ENCODE results near the gene C1R.

DNA sequence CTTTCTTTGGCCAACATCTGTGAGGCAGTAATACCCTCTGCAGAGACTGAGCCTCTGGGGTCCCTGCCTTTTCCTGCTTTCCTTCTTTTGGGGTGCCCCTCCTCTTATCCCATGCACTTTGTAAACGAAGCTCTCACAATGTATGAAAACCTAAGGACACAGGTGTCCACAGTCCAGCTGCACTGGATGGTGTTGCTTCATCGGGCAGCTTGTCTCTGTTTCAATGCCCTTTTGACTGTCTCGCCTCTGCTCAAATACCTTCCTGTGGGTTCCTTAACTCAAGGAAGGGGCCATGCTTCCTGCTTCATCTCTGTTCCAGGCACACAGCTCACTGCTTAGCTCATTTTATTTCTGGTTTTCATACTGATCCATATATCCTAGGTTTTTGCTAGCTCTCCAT lies 10.3 kb upstream of the C1R start:
- no peak for TF ChIP-seq POLR2A (IDR thresholded peaks at IDR 0.05)
- TF ChIP-seq POLR2AphosphoS5 (IDR thresholded peaks at IDR 0.05) = no peak
- TF ChIP-seq, protein P1, sequence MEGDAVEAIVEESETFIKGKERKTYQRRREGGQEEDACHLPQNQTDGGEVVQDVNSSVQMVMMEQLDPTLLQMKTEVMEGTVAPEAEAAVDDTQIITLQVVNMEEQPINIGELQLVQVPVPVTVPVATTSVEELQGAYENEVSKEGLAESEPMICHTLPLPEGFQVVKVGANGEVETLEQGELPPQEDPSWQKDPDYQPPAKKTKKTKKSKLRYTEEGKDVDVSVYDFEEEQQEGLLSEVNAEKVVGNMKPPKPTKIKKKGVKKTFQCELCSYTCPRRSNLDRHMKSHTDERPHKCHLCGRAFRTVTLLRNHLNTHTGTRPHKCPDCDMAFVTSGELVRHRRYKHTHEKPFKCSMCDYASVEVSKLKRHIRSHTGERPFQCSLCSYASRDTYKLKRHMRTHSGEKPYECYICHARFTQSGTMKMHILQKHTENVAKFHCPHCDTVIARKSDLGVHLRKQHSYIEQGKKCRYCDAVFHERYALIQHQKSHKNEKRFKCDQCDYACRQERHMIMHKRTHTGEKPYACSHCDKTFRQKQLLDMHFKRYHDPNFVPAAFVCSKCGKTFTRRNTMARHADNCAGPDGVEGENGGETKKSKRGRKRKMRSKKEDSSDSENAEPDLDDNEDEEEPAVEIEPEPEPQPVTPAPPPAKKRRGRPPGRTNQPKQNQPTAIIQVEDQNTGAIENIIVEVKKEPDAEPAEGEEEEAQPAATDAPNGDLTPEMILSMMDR (IDR thresholded peaks at IDR 0.05) = no peak
- no peak for TF ChIP-seq EP300 (IDR thresholded peaks at IDR 0.05)

All from upper lobe of left lung (tissue), 4 donors.